WTC11 (cell line): Measurements from ENCODE around the gene ETV5. TPM values are rescaled to one million over a fixed set of nuclear protein-coding genes. Genes with fewer than 3 reads are reported as not detected.

Source experiments
- ATAC-seq: fragments of 200-7000 bp; cut with Tn5 transposase; 2 replicates; pipeline ENCODE4 v1.10.0; 2021; ENCODE audit warnings: mild to moderate bottlenecking, moderate library complexity
- CTCF ChIA-PET: fragments of 300-600 bp; sonication (Branson Sonifier 250); formaldehyde crosslinking; loops from one replicate; lab custom pipeline; 2021; ENCODE audit warnings: antibody characterized with exemption; lab: Charles Lee
- POLR2A ChIA-PET: fragments of 350-600 bp; sonication (Branson Sonifier 250); formaldehyde crosslinking; loops from one replicate; lab custom pipeline; 2021; ENCODE audit warnings: antibody characterized with exemption; lab: Charles Lee
- DNase-seq: peaks from one replicate; pipeline ENCODE4 v3.0.0; 2021; ENCODE audit warnings: low spot score
- H3K27ac Mint-ChIP-seq: 2 replicates; pipeline ENCODE4 v1.8.0; 2021; ENCODE audit warnings: mixed read lengths
- H3K27me3 Mint-ChIP-seq: 2 replicates; pipeline ENCODE4 v1.8.0; 2021; ENCODE audit warnings: low read depth, mild to moderate bottlenecking, moderate library complexity, mixed read lengths
- H3K36me3 Mint-ChIP-seq: 2 replicates; pipeline ENCODE4 v1.8.0; 2021; ENCODE audit warnings: mixed read lengths
- H3K4me1 Mint-ChIP-seq: 2 replicates; pipeline ENCODE4 v1.8.0; 2022; ENCODE audit warnings: mixed read lengths
- H3K4me3 Mint-ChIP-seq: 2 replicates; pipeline ENCODE4 v1.8.0; 2021; ENCODE audit warnings: mild to moderate bottlenecking, moderate library complexity, mixed read lengths
- H3K9me3 Mint-ChIP-seq: 2 replicates; pipeline ENCODE4 v1.8.0; 2021; ENCODE audit warnings: mixed read lengths
- ATF1 ChIP-seq: sonication (generic); formaldehyde crosslinking; IDR thresholded peaks from 2 replicates; pipeline ENCODE4 v1.8.1; 2023; ENCODE audit warnings: mild to moderate bottlenecking, moderate library complexity, missing genetic modification reagents
- FOXK1 ChIP-seq: sonication (generic); formaldehyde crosslinking; IDR thresholded peaks from 2 replicates; pipeline ENCODE4 v1.8.0; 2022; ENCODE audit warnings: mild to moderate bottlenecking, moderate library complexity, missing genetic modification reagents
- GTF2I ChIP-seq: fragments of 250-450 bp; sonication (Bioruptor Pico); conservative IDR thresholded peaks from 2 replicates; pipeline ENCODE4 v1.4.0; 2021; ENCODE audit warnings: mild to moderate bottlenecking
- HMGA2 ChIP-seq: fragments of 250-450 bp; sonication (Bioruptor Pico); IDR thresholded peaks from 2 replicates; pipeline ENCODE4 v1.4.0; 2021; ENCODE audit warnings: mild to moderate bottlenecking, moderate library complexity
- SOX15 ChIP-seq: fragments of 250-450 bp; sonication (Bioruptor Pico); IDR thresholded peaks from 2 replicates; pipeline ENCODE4 v1.9.0; 2021; ENCODE audit warnings: mild to moderate bottlenecking
- TEAD4 ChIP-seq: sonication (generic); formaldehyde crosslinking; IDR thresholded peaks from 2 replicates; pipeline ENCODE4 v1.8.0; 2022; ENCODE audit warnings: mild to moderate bottlenecking, missing genetic modification reagents
- TP53 ChIP-seq: sonication (generic); formaldehyde crosslinking; IDR thresholded peaks from 2 replicates; pipeline ENCODE4 v1.8.1; 2023; ENCODE audit warnings: mild to moderate bottlenecking, missing genetic modification reagents
- ZNF138 ChIP-seq: sonication (generic); formaldehyde crosslinking; conservative IDR thresholded peaks from 2 replicates; pipeline ENCODE4 v1.8.1; 2022; ENCODE audit warnings: mild to moderate bottlenecking, moderate library complexity, missing genetic modification reagents
- ZNF416 ChIP-seq: fragments of 250-450 bp; sonication (Bioruptor Pico); IDR thresholded peaks from 2 replicates; pipeline ENCODE4 v1.9.0; 2021; ENCODE audit warnings: mild to moderate bottlenecking, inconsistent platforms
- total RNA-seq: library from RNA; stranded (reverse); gene quantifications from 3 replicates; pipeline ENCODE4 v1.2.3, GENCODE V29; 2021
- TF ChIP-seq, protein P1 (sequence below): sonication (generic); formaldehyde crosslinking; IDR thresholded peaks from 2 replicates; pipeline ENCODE4 v1.8.0; 2022; ENCODE audit warnings: mild to moderate bottlenecking, missing genetic modification reagents
- TF ChIP-seq, protein P2 (sequence below): sonication (generic); formaldehyde crosslinking; IDR thresholded peaks from 2 replicates; pipeline ENCODE4 v1.8.1; 2022; ENCODE audit warnings: low read depth, mild to moderate bottlenecking, moderate library complexity, missing genetic modification reagents, borderline replicate concordance
- TF ChIP-seq, protein P3 (sequence below): fragments of 250-450 bp; sonication (Bioruptor Pico); IDR thresholded peaks from 2 replicates; pipeline ENCODE4 v1.9.0; 2021; ENCODE audit warnings: mild to moderate bottlenecking
- TF ChIP-seq, protein P4 (sequence below): sonication (generic); formaldehyde crosslinking; conservative IDR thresholded peaks from 2 replicates; pipeline ENCODE4 v1.8.1; 2023; ENCODE audit warnings: mild to moderate bottlenecking, low read depth, missing genetic modification reagents, moderate library complexity
- TF ChIP-seq, protein P5 (sequence below): fragments of 250-450 bp; sonication (Bioruptor Pico); IDR thresholded peaks from 2 replicates; pipeline ENCODE4 v1.8.0; 2021; ENCODE audit warnings: mild to moderate bottlenecking
- TF ChIP-seq, protein P6 (sequence below): sonication (generic); formaldehyde crosslinking; IDR thresholded peaks from 2 replicates; pipeline ENCODE4 v1.8.1; 2022; ENCODE audit warnings: mild to moderate bottlenecking, missing genetic modification reagents, moderate library complexity, borderline replicate concordance
- TF ChIP-seq, protein P7 (sequence below): sonication (generic); formaldehyde crosslinking; conservative IDR thresholded peaks from 2 replicates; pipeline ENCODE4 v1.8.1; 2022; ENCODE audit warnings: mild to moderate bottlenecking, missing genetic modification reagents
- TF ChIP-seq, protein P8 (sequence below): sonication (generic); formaldehyde crosslinking; IDR thresholded peaks from 2 replicates; pipeline ENCODE4 v1.8.0; 2022; ENCODE audit warnings: missing genetic modification reagents

The ETV5 gene
- total RNA-seq, 1 experiment from 2014 or later: 71.3 TPM

DNA sequence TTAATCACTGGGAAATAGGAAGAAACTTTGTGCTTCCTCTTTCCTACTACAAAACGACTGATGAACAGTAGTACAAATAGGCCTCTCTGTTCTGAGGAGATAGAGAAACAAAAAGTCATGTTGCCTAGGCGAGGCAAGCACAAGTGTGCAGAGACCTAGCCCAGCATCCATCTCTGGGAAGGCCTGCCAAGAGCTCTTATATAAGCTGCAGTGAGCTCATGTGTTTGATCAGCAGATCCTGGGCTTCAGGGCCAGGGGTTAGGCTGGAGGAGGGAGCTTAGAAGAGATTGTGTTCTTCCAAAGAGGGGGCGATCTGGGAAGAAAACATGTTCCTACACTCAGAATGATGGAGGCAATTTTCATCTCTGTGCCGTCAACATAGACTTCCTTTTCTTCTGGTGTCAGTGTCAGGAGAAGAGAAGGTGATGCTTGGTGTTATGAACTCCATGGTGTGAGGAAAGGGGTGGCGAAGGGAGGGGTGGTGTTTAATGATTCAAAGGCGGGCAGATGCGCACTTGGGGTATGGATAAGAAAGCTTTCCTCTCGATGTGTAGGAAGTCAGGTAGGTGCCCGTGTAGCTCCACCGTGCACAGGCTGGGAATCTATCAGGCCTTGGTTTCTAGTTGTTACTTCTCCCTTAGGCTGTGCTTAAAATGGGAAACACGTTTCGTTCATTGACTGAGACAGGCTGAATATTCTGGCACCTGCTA, 29.5 kb upstream of the ETV5 start (continued):
- TF ChIP-seq, protein P1, sequence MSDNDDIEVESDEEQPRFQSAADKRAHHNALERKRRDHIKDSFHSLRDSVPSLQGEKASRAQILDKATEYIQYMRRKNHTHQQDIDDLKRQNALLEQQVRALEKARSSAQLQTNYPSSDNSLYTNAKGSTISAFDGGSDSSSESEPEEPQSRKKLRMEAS (CRISPR knock-in tag): no peak
- TF ChIP-seq TEAD4 (CRISPR knock-in tag) (no peak), TP53 (no peak), GTF2I (CRISPR knock-in tag) (no peak), ZNF138 (no peak)
- TF ChIP-seq, protein P2, sequence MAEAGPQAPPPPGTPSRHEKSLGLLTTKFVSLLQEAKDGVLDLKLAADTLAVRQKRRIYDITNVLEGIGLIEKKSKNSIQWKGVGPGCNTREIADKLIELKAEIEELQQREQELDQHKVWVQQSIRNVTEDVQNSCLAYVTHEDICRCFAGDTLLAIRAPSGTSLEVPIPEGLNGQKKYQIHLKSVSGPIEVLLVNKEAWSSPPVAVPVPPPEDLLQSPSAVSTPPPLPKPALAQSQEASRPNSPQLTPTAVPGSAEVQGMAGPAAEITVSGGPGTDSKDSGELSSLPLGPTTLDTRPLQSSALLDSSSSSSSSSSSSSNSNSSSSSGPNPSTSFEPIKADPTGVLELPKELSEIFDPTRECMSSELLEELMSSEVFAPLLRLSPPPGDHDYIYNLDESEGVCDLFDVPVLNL (CRISPR knock-in tag): no peak
- TF ChIP-seq, protein P3, sequence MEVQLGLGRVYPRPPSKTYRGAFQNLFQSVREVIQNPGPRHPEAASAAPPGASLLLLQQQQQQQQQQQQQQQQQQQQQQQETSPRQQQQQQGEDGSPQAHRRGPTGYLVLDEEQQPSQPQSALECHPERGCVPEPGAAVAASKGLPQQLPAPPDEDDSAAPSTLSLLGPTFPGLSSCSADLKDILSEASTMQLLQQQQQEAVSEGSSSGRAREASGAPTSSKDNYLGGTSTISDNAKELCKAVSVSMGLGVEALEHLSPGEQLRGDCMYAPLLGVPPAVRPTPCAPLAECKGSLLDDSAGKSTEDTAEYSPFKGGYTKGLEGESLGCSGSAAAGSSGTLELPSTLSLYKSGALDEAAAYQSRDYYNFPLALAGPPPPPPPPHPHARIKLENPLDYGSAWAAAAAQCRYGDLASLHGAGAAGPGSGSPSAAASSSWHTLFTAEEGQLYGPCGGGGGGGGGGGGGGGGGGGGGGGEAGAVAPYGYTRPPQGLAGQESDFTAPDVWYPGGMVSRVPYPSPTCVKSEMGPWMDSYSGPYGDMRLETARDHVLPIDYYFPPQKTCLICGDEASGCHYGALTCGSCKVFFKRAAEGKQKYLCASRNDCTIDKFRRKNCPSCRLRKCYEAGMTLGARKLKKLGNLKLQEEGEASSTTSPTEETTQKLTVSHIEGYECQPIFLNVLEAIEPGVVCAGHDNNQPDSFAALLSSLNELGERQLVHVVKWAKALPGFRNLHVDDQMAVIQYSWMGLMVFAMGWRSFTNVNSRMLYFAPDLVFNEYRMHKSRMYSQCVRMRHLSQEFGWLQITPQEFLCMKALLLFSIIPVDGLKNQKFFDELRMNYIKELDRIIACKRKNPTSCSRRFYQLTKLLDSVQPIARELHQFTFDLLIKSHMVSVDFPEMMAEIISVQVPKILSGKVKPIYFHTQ (CRISPR knock-in tag): no peak

DNA sequence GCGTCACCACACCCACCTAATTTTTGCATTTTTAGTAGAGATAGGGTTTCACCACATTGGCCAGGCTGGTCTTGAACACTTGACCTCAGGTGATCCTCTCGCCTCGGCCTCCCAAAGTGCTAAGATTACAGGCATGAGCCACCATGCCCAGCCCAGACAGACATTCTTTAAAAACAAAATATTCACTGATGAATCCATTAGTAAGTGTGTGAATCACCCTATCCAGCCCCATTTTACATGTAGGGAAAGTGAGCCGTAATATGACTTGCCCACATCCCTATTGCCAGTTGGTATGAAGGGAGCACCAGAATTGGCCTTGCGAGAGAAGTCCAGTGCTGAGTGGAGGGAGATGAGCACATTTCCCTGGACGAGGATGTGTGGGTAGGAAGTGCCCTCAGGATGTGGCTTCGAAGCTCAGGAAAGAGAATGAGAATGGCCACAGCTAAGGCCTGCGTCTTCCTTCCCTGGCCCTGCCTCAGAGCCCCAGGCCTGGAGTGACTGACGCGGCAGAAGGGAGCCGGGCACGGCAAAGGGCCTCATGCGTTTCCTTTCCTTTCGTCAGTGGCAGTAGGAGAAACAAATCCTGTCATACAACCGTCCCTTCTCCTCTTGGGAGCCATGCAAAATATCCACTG, 28.3 kb upstream of the ETV5 start:
- Mint-ChIP-seq H3K27ac (no peak overlapping the region), H3K36me3 (no peaks in the 10 kb centered on the region), H3K4me3 (no peak overlapping the region), H3K9me3 (no peaks in the 10 kb centered on the region), H3K4me1 (peaks cover 8% of the 10 kb centered on the region), H3K27me3 (peaks cover 12% of the 10 kb centered on the region)
- ChIA-PET POLR2A (no interaction called here), CTCF (no interaction called here)
- TF ChIP-seq, protein P4, sequence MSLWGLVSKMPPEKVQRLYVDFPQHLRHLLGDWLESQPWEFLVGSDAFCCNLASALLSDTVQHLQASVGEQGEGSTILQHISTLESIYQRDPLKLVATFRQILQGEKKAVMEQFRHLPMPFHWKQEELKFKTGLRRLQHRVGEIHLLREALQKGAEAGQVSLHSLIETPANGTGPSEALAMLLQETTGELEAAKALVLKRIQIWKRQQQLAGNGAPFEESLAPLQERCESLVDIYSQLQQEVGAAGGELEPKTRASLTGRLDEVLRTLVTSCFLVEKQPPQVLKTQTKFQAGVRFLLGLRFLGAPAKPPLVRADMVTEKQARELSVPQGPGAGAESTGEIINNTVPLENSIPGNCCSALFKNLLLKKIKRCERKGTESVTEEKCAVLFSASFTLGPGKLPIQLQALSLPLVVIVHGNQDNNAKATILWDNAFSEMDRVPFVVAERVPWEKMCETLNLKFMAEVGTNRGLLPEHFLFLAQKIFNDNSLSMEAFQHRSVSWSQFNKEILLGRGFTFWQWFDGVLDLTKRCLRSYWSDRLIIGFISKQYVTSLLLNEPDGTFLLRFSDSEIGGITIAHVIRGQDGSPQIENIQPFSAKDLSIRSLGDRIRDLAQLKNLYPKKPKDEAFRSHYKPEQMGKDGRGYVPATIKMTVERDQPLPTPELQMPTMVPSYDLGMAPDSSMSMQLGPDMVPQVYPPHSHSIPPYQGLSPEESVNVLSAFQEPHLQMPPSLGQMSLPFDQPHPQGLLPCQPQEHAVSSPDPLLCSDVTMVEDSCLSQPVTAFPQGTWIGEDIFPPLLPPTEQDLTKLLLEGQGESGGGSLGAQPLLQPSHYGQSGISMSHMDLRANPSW (CRISPR knock-in tag): no peak
- TF ChIP-seq, protein P5, sequence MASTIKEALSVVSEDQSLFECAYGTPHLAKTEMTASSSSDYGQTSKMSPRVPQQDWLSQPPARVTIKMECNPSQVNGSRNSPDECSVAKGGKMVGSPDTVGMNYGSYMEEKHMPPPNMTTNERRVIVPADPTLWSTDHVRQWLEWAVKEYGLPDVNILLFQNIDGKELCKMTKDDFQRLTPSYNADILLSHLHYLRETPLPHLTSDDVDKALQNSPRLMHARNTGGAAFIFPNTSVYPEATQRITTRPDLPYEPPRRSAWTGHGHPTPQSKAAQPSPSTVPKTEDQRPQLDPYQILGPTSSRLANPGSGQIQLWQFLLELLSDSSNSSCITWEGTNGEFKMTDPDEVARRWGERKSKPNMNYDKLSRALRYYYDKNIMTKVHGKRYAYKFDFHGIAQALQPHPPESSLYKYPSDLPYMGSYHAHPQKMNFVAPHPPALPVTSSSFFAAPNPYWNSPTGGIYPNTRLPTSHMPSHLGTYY: no peak
- TF ChIP-seq ZNF416 (no peak), FOXK1 (CRISPR knock-in tag) (no peak)
- TF ChIP-seq, protein P6, sequence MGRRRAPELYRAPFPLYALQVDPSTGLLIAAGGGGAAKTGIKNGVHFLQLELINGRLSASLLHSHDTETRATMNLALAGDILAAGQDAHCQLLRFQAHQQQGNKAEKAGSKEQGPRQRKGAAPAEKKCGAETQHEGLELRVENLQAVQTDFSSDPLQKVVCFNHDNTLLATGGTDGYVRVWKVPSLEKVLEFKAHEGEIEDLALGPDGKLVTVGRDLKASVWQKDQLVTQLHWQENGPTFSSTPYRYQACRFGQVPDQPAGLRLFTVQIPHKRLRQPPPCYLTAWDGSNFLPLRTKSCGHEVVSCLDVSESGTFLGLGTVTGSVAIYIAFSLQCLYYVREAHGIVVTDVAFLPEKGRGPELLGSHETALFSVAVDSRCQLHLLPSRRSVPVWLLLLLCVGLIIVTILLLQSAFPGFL (CRISPR knock-in tag): no peak
- ATAC-seq (no peak), DNase-seq (no peak)

DNA sequence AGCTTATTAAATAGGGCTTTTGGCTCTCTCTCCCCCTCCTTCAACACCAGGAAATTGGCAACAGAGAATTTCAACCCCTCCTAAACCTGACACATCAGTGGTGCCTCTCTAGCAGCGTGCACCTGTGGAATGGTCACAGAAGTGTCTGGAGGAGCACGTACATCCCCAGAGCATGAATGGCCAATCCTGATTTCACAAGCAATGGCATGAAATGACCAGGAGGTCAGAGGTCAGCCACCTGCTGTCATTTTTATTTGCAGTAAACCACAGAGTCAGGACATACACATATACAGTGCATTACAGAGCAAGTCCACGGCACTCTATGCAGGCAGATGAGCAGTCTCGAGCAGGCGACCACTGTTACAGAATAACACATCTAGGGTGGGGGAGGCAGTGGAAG, 25.1 kb upstream of the ETV5 start:
- Mint-ChIP-seq H3K4me3 (no peak overlapping the region), H3K36me3 (no peaks in the 10 kb centered on the region), H3K9me3 (no peaks in the 10 kb centered on the region), H3K27ac (no peak overlapping the region), H3K4me1 (peaks cover 18% of the 10 kb centered on the region), H3K27me3 (peaks cover 25% of the 10 kb centered on the region)
- ChIA-PET POLR2A (no interaction called here), CTCF (no interaction called here)
- no peak for DNase-seq
- TF ChIP-seq ATF1 (CRISPR knock-in tag): no peak
- TF ChIP-seq, protein P7, sequence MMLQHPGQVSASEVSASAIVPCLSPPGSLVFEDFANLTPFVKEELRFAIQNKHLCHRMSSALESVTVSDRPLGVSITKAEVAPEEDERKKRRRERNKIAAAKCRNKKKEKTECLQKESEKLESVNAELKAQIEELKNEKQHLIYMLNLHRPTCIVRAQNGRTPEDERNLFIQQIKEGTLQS (CRISPR knock-in tag): no peak
- no peak for TF ChIP-seq HMGA2 (CRISPR knock-in tag)
- TF ChIP-seq, protein P8, sequence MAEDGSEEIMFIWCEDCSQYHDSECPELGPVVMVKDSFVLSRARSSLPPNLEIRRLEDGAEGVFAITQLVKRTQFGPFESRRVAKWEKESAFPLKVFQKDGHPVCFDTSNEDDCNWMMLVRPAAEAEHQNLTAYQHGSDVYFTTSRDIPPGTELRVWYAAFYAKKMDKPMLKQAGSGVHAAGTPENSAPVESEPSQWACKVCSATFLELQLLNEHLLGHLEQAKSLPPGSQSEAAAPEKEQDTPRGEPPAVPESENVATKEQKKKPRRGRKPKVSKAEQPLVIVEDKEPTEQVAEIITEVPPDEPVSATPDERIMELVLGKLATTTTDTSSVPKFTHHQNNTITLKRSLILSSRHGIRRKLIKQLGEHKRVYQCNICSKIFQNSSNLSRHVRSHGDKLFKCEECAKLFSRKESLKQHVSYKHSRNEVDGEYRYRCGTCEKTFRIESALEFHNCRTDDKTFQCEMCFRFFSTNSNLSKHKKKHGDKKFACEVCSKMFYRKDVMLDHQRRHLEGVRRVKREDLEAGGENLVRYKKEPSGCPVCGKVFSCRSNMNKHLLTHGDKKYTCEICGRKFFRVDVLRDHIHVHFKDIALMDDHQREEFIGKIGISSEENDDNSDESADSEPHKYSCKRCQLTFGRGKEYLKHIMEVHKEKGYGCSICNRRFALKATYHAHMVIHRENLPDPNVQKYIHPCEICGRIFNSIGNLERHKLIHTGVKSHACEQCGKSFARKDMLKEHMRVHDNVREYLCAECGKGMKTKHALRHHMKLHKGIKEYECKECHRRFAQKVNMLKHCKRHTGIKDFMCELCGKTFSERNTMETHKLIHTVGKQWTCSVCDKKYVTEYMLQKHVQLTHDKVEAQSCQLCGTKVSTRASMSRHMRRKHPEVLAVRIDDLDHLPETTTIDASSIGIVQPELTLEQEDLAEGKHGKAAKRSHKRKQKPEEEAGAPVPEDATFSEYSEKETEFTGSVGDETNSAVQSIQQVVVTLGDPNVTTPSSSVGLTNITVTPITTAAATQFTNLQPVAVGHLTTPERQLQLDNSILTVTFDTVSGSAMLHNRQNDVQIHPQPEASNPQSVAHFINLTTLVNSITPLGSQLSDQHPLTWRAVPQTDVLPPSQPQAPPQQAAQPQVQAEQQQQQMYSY (CRISPR knock-in tag): no peak
- TF ChIP-seq SOX15 (CRISPR knock-in tag): no peak
- ATAC-seq: no peak
